Fibroblast of the aortic adventitia (primary cell): ENCODE results near the gene FUZ. TPM values are rescaled to one million over a fixed set of nuclear protein-coding genes. Genes with fewer than 3 reads are reported as not detected.

Experiments
- DNase-seq: peaks from one replicate; pipeline ENCODE4 v3.0.0-alpha.2; 2010; ENCODE audit warnings: low read depth
- H3K4me3 ChIP-seq: 2 replicates; pipeline ENCODE4 v1.5.1; 2011; ENCODE audit warnings: low read depth, mild to moderate bottlenecking, control low read depth, low read length, moderate library complexity
- CTCF ChIP-seq: IDR thresholded peaks from 2 replicates; pipeline ENCODE4 v1.5.1; 2011; ENCODE audit warnings: mild to moderate bottlenecking, low read length, control low read depth, inconsistent platforms; ENCODE audit not compliant: insufficient read depth
- total RNA-seq: library from RNA; depleted of rRNA; stranded (reverse); fragments of >200 nt; gene quantifications from 2 replicates; pipeline ENCODE4 v1.2.3, GENCODE V29; 2012; ENCODE audit warnings: low replicate concordance

FUZ gene
- total RNA-seq, 1 donor: 23.5 TPM

GRCh38 chr19:49809941-49810389, 3.1 kb downstream of the FUZ start:
- TF ChIP-seq CTCF: no peak
- no peak for DNase-seq
- peak overlapping the region; percentile 69 for H3K4me3 ChIP-seq

GRCh38 chr19:49809160-49809940, 3.7 kb downstream of the FUZ start:
- peak overlapping the region; percentile 69 for H3K4me3 ChIP-seq
- TF ChIP-seq CTCF: no peak
- peak; percentile 15 for DNase-seq

- TF ChIP-seq CTCF: no peak
- peak; percentile 74 for DNase-seq
- H3K4me3 ChIP-seq: peak overlapping the region; percentile 69
Observed at GRCh38 chr19:49808711-49809159, 4.4 kb downstream of the FUZ start.

GRCh38 chr19:49807904-49808675, 5.0 kb downstream of the FUZ start:
- DNase-seq: no peak
- no peak for TF ChIP-seq CTCF
- peak overlapping the region; percentile 25 for H3K4me3 ChIP-seq

GRCh38 chr19:49807058-49807903, 5.8 kb downstream of the FUZ start:
- no peak overlapping the region for H3K4me3 ChIP-seq
- TF ChIP-seq CTCF: no peak
- no peak for DNase-seq

GRCh38 chr19:49806620-49806959, 6.5 kb downstream of the FUZ start:
- H3K4me3 ChIP-seq: no peak overlapping the region
- no peak for TF ChIP-seq CTCF
- DNase-seq: no peak
